SU-DHL-6 (cell line): ENCODE data around the gene CRYBG1.

Source experiments
- H2AFZ ChIP-seq: fragments of 200-600 bp; sonication (generic); 2 replicates; pipeline ENCODE4 v1.6.1; 2014; ENCODE audit warnings: low read depth, mild to moderate bottlenecking, moderate library complexity, mixed read lengths, antibody characterized with exemption, low read length; ENCODE audit not compliant: severe bottlenecking
- H3F3A ChIP-seq: fragments of 200-600 bp; shearing (Covaris generic); 2 replicates; pipeline ENCODE4 v1.6.0; 2016; ENCODE audit warnings: antibody characterized with exemption, mild to moderate bottlenecking; ENCODE audit not compliant: insufficient read depth
- H3K27ac ChIP-seq: fragments of 200-600 bp; sonication (generic); 2 replicates; pipeline ENCODE4 v1.5.1; 2016; ENCODE audit warnings: low read depth, mild to moderate bottlenecking, low read length, moderate library complexity, mixed read lengths
- H3K27me3 ChIP-seq: fragments of 200-600 bp; sonication (generic), shearing (Covaris generic); 2 replicates; pipeline ENCODE4 v1.6.0; 2014; ENCODE audit warnings: mild to moderate bottlenecking, low read length
- H3K36me3 ChIP-seq: fragments of 200-600 bp; sonication (generic); 2 replicates; pipeline ENCODE4 v1.6.1; 2014; ENCODE audit warnings: mild to moderate bottlenecking, low read length, mixed read lengths
- H3K4me2 ChIP-seq: fragments of 300-600, 200-600 bp; shearing (Covaris generic), sonication (generic); 2 replicates; pipeline ENCODE4 v1.6.0; 2014; ENCODE audit warnings: low read length, low read depth, mild to moderate bottlenecking; ENCODE audit not compliant: poor library complexity, severe bottlenecking
- H3K4me3 ChIP-seq: fragments of 200-600 bp; sonication (generic); 2 replicates; pipeline ENCODE4 v1.5.1; 2014; ENCODE audit warnings: antibody characterized with exemption, low read length, mild to moderate bottlenecking, mixed read lengths; ENCODE audit not compliant: insufficient read depth, poor library complexity, severe bottlenecking
- H3K79me2 ChIP-seq: fragments of 200-600 bp; sonication (generic); 2 replicates; pipeline ENCODE4 v1.6.1; 2014; ENCODE audit warnings: mild to moderate bottlenecking, low read length, moderate library complexity; ENCODE audit not compliant: insufficient read depth
- H3K9ac ChIP-seq: fragments of 200-600 bp; sonication (generic); 2 replicates; pipeline ENCODE4 v1.7.0; 2014; ENCODE audit warnings: mild to moderate bottlenecking, low read length
- H3K9me2 ChIP-seq: fragments of 200-600 bp; sonication (generic); replicated peaks from 2 replicates; pipeline ENCODE4 v1.6.1; 2014; ENCODE audit warnings: low read length; ENCODE audit not compliant: insufficient read depth
- H3K9me3 ChIP-seq: fragments of 200-600 bp; sonication (generic); 2 replicates; pipeline ENCODE4 v1.6.1; 2014; ENCODE audit warnings: low read length, mixed read lengths; ENCODE audit not compliant: insufficient read depth
- H4K20me1 ChIP-seq: fragments of 200-600 bp; sonication (generic); 2 replicates; pipeline ENCODE4 v1.6.1; 2014; ENCODE audit warnings: low read depth, mild to moderate bottlenecking, antibody characterized with exemption, low read length, moderate library complexity, mixed read lengths
- CTCF ChIP-seq: fragments of 200-600 bp; sonication (generic); IDR thresholded peaks from one replicate; pipeline ENCODE4 v1.5.1; 2017; ENCODE audit warnings: antibody characterized with exemption, mild to moderate bottlenecking, low read length, moderate library complexity; ENCODE audit not compliant: insufficient read depth, poor library complexity, severe bottlenecking
- EZH2phosphoT487 ChIP-seq: fragments of 200-600 bp; sonication (generic), shearing (Covaris generic); conservative IDR thresholded peaks from 2 replicates; pipeline ENCODE4 v1.6.1; 2018; ENCODE audit warnings: mild to moderate bottlenecking, antibody characterized with exemption, low read length, moderate library complexity, mixed read lengths

The CRYBG1 gene

GRCh38 chr6:106536851-106537250 is 176.3 kb downstream of the CRYBG1 start:
- H3K9me2 ChIP-seq: no peaks in the 10 kb centered on the region
- no peak overlapping the region for H3K4me2 ChIP-seq
- H3K9me3 ChIP-seq: no peaks in the 10 kb centered on the region
- H3K4me3 ChIP-seq: no peak overlapping the region
- no peaks in the 10 kb centered on the region for H3K27me3 ChIP-seq
- no peak overlapping the region for H2AFZ ChIP-seq
- H3K79me2 ChIP-seq: peaks cover 5% of the 10 kb centered on the region; the same call in 1 of the 2 replicates
- TF ChIP-seq CTCF: no peak
- no peak for TF ChIP-seq EZH2phosphoT487
- H3K36me3 ChIP-seq: peaks cover 43% of the 10 kb centered on the region
- H3F3A ChIP-seq: peaks cover 4% of the 10 kb centered on the region; the same call in 1 of the 2 replicates
- H3K27ac ChIP-seq: no peak overlapping the region
- H4K20me1 ChIP-seq: no peaks in the 10 kb centered on the region
- H3K9ac ChIP-seq: no peak overlapping the region

- H3K4me2 ChIP-seq: no peak overlapping the region
- TF ChIP-seq EZH2phosphoT487 (no peak), CTCF (no peak)
- no peak overlapping the region for H2AFZ ChIP-seq
- peaks cover 1% of the 10 kb centered on the region; the same call in 1 of the 2 replicates for H3F3A ChIP-seq
- H3K4me3 ChIP-seq: no peak overlapping the region
- H3K27me3 ChIP-seq: no peaks in the 10 kb centered on the region
- H3K27ac ChIP-seq: no peak overlapping the region
- H3K9me3 ChIP-seq: no peaks in the 10 kb centered on the region
- no peaks in the 10 kb centered on the region for H4K20me1 ChIP-seq
- peaks cover 35% of the 10 kb centered on the region for H3K36me3 ChIP-seq
- peaks cover 3% of the 10 kb centered on the region; the same call in 1 of the 2 replicates for H3K79me2 ChIP-seq
- H3K9me2 ChIP-seq: no peaks in the 10 kb centered on the region
- H3K9ac ChIP-seq: no peak overlapping the region
These were observed 177.1 kb downstream of the CRYBG1 start for GRCh38 chr6:106537662-106538061.

GRCh38 chr6:106538145-106538544 is 177.6 kb downstream of the CRYBG1 start:
- Histone ChIP-seq H3K4me2 (no peak overlapping the region), H3K9me3 (no peaks in the 10 kb centered on the region), H3K4me3 (no peak overlapping the region), H4K20me1 (no peaks in the 10 kb centered on the region), H3K79me2 (no peaks in the 10 kb centered on the region), H3K27ac (no peak overlapping the region), H3K9ac (no peak overlapping the region), H3K9me2 (no peaks in the 10 kb centered on the region), H2AFZ (no peak overlapping the region), H3F3A (no peaks in the 10 kb centered on the region), H3K36me3 (peaks cover 30% of the 10 kb centered on the region), H3K27me3 (no peaks in the 10 kb centered on the region)
- no peak for TF ChIP-seq CTCF
- TF ChIP-seq EZH2phosphoT487: no peak
